HG03175 (cell line): ENCODE data around the gene NARS2.
A peak's percentile ranks its signal among the peaks of the same experiment; 100 is the strongest.

Experiments used
- ATAC-seq: cut with Tn5 transposase; IDR thresholded peaks from one replicate; pipeline ENCODE4 v1.9.1; 2021; ENCODE audit warnings: mild to moderate bottlenecking, moderate library complexity; ENCODE audit not compliant: unreplicated experiment

The NARS2 gene

DNA sequence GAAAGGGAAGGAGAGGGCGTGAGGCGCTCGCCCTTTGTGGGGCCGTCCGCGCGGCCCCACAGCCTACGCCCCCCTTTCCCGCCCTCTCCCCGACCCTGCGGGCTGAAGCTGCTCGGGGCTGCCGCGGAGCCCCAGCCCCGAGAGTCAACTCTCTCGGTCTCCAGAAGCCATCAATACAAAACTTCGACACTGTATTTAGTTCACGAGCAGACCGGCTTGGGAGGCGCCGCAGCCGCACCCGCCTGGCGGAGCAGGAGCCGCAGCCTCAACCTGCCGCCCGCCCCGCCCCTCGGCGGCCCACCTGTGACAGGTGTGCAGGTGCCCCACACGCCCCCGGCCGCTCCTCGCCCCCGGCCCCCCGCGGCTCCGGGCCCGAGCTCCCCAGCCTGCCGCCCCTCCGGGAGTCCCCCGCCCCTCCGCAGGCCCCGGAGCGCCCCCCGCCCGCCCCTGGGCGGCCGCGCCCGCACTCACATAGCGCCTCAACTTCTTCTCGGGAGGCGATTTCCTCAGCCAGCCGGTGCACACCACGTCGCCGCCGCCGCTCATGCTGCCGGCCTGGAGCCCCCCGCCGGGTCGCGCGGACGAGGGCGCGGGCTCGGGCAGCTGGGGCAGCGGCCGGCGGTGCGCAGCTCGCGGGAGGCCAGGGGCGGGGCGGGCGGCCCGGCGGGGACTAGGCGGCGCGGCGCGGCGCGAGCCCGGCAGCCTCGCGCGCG lies 157.3 kb downstream of the NARS2 start, which contains the start of gene GAB2:
Gene GAB2, minus strand, starts transcription at position 646 of the 713 bp plus-strand sequence. Its CDS starts 100 bp downstream, at position 546.
- ATAC-seq = peak; percentile 14

DNA sequence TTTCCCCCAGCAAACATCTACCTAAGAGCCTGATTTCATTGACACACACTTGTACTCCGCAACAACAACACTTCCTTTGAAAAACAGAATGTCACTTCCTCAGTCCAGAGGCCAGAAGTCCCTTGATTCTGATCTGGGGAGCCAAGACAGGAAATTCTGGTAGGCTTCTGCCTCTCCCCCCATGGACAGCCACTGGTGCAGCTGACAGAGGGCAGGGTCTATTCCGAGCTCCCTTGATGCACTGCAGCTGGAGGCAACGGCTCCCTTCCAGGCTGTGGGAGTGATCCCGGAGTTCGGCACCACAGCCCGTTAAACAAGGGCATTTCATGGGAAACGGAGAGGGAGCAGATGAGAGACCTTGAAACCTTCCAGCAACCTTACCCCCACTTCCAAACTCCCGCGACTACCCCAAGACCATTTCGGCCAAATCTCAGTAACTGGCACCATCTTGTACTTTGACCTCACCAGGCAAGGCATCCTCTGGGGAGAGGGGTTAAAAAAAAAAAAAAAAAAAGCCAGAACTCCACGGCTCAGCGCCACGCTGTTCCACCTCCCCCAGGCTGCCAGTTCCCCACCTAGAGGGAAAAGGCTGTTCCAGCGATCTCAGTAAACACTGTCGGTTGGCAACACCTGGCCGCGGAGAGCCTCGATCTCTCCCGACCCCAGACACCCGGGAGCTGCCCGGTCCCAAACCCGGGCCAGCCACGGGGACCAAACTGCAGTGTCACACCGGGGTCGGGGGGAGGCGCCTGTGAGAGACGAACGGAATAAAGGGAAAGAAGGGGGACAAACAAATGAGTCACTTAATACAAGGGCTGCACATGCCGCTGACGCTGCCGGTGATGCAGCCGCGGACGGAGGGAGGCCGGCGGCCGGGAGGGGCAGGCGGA lies 158.1 kb downstream of the NARS2 start:
- peak; percentile 52 for ATAC-seq

DNA sequence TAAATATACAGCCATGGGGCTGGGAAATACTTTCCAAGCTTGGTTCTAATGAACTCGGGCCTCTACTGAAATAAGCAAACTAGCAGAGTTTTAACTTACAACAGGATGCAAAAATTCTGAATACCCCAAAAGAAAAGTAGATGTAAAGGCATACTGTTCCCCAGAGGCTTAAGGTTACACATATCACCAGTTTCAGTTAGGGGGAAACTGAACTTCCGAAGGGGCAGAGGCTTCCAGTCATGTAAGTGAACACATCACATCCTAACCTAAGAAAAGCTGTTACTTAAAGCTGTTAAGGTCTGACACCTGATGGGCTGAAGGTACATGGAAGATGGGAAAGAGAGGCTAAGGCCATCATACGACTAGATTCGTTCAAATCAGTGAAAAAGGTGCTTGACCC lies 159.3 kb downstream of the NARS2 start:
- ATAC-seq = no peak

DNA sequence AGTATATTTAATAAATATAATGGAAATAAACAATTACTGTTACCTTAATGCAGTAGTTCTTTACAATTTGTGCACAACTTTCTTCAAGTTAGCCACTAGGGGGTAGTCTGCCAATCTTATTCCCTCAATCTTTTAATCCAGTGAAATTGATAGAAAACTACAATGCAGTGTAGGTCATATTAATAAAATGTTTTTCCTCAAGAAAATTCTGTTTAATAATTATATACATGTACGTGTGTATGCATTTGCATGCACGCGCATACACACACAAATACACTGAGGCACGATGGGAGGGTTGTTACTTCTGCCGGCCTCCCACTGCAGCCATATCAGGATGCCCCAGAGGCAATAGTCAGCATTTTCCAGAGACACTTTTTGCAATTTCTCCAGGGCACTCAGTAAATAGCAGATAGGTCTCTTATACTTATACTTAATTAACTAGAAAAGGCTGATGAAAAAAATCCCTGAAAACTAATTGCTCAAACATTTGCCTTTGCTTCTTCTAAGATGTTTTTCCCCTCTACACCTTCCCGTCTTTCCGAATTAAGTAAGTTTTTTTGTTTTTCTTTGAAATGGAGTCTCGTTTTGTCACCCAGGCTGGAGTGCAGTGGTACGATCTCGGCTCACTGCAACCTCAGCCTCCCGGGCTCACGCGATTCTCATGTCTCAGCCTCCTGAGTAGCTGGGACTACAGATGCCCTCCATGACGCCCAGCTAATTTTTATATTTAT lies 160.2 kb downstream of the NARS2 start:
- no peak for ATAC-seq

DNA sequence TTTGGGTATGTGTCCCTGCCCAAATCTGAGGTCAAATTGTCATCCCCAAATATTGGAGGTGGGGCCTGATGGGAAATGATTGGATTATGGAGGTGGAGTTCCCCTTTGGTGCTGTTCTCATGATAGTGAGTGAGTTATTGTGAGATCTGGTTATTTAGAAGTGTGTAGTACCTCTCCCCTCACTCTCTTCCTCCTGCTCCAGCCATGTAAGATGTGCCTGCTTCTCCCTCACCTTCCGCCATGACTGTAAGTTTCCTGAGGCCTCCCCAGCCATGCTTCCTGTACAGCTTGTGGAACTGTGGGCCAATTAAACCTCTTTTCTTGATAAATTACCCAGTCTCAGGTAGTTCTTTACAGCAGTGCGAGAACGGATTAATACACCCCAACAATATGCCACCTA lies 166.0 kb downstream of the NARS2 start:
- no peak for ATAC-seq

DNA sequence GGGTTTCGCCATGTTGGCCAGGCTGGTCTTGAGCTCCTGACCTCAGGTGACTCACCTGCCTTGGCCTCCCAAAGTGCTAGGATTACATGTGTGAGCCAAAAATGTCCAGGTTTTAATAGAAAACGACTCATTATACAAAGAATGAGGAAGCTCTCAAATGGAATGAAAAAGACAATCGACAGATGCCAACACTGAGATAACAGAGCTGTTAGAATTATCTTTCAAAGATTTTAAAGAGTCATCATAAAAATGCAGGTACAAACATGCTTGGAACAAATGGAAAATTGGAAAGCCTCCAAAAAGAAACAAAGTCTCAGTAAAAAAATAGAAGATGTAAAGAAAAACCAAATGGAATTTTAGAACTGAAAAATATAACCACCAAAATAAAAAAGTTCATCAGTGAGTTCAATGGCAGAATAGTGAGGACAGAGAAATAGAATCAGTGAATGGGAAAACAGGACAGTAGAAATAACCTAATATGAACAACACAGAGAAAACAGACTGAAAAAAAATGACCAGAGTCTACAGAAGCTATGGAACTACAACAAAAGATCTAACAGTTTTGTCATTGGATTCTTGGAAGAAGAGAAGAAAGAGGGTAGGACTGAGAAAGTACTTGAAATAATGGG lies 168.0 kb downstream of the NARS2 start:
- ATAC-seq = no peak

DNA sequence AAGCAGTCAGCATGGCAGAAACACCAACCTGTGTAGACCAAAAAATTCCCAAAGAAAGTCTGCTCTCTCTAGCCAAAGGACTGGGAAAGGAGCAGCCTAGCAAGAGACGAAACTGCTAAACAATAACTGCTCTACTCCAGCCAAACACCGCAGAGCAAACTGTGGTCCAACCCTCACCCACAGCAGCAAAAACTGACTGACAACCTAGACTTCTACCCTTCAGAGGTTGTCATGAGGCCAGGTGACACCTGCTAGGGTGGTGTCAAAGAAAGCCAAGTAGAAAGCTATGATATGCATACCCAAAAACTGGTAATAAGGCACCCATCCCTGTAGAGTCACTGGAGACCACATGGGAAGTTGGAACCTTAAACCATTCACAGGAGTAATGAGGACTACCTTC lies 168.9 kb downstream of the NARS2 start:
- ATAC-seq = no peak

DNA sequence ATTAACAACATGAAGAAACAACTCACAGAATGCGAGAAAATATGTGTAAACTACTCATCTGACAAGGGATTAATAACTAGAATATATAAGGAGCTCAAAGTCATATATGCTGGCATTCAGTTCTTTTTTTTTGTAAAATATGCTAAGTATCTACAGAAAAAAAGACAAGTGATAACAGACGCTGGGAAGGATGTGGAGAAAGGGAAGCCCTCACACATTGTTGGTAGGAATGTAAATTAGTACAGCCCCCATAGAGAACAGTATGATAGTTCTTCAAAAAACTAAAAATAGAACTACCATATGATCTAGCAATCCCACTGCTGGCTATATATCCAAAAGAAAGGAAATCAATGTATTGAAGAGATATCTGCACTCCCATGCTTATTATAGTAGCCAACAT lies 170.9 kb downstream of the NARS2 start:
- no peak for ATAC-seq

DNA sequence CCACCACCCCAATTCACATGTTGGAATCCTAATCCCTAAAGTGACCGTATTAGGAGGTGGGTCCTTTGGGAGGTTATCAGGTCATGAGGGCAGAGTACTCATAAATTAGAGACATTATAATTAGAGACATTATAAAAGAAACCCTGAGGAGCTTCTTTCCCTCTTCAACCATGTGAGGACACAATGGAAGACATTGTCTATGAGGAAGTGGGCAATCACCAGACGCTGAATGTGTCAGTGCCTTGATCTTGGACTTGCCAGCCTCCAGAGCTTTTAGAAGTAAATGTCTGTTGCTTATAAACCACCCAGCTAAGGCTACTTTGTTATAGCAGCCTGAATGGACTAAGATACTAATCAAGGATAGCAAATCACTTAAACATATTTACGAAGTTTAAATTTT lies 171.8 kb downstream of the NARS2 start:
- no peak for ATAC-seq

DNA sequence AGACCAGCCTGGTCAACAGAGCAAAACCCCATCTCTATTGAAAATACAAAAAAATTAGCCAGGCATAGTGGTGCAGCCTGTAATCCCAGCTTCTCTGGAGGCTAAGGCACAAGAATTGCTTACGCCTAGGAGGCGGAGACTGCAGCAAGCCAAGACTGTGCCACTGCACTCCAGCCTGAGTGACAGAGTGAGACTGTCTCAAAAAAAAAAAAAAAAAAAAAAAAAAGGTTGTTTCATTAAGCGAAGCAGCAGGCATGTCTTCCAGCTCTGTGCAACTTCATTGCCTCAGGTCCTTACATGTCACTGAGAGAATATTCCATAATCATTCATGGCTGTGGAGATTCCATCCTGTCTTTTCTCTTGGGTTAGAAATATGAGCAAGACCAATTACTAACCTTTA lies 174.0 kb downstream of the NARS2 start:
- ATAC-seq = no peak

DNA sequence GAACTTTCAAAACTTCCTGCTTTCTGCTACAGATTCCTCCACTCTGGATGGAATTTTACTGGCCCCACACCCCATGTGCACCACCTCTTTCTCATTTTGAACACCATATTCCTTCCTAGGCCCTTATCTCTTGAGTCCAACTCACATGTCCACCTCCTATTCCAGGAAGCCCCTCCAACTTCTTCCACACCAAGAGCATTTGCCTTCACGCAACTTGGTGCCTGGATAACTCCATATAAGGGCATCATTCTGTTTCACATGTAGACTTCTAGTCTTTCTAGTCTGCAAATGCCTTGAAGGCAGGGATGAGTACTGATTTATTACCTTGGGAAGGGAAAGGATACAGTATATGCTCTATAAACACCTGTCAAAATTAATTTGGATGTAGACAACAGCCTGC lies 174.5 kb downstream of the NARS2 start:
- ATAC-seq = no peak

DNA sequence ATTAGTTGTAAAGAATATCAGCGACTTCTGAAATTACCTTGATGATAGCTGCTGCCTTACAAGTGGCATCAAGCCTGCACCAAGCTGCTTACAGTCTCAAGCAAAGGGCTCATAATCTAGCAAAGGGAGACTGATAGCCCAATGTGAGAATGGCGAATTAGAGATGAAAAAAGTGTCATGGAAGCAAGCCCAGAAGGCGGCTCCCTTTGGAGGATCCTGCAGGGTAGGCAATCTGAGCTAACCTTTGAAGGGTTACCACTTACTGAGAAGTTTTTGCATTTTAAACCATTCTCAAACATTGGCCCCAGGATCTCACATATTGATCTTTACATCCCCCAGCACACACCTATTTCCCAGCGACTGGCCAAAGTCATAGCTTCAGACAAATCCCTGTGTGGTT lies 175.5 kb downstream of the NARS2 start:
- ATAC-seq = no peak

DNA sequence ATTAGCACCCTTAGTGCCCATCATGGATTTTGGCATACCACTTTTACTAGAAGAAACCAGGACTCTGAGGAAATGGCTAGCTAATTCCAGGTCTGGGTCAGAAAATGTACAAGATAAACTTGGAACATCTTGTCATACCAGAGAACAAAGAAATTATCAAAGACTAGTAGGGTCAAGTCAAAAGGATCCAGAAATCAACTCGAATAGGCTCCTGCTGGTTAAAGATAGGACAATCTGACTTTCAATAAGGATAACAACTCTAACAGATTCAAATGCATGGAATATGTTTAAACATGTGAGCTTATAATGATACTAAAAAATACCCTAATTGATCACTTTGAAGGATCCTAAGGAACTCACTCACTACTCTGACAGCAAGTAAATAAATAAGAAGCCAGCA lies 175.9 kb downstream of the NARS2 start:
- no peak for ATAC-seq

DNA sequence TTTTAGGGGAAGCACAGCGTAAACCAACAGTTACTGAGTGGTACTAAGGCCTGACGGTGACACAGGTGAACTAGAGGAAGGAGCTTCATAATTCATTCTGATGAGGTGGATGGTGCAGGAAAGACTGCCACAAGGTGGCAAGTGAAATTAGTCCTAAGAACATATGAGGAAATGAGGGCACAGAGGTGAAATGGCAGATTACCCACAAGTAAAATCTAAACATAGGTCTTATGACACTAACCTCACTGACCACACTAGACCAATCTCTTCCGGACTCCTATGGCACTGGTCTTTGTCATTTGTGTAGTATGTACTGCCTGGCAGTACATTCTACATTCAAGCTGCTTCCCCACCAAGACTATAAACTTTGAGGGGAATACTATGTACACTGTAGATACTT lies 177.3 kb downstream of the NARS2 start:
- ATAC-seq = peak; percentile 94

DNA sequence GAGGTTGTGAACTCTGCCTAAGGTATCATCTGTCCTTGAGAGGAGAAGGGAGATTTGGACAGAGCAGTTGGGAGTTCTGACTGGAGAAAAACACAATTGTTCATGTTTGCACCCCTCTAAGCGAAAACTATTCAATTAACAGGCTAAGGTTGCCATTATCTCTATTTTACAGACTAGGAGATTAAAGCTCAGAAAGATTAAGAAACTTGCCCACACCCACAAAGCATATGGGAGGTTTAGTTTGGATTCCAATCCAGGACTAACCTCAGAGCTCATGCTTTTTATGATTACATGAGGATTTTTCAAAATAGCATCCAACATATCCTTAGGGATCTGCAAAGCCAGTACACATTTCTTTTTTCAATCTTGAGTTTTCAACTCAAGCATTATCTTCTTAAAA lies 179.1 kb downstream of the NARS2 start:
- no peak for ATAC-seq

DNA sequence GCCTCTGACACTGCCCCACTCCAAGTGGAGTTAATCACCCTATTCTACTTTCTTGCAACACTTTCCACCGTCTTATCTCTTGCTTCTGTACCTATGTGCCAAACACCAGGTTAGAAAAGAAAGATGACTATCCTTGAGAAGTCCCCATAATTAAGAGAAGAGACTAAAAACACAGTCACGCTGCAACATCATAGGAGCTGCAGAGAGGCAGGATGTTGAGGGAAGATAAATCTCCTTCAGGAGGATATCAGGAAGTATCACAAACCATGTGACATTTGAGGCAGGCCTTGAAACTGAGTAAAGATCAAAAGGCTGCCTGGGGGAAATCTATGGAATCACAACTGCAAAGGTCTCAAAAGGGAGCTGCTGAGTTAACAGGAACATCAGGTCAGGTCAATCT lies 181.8 kb downstream of the NARS2 start:
- no peak for ATAC-seq

DNA sequence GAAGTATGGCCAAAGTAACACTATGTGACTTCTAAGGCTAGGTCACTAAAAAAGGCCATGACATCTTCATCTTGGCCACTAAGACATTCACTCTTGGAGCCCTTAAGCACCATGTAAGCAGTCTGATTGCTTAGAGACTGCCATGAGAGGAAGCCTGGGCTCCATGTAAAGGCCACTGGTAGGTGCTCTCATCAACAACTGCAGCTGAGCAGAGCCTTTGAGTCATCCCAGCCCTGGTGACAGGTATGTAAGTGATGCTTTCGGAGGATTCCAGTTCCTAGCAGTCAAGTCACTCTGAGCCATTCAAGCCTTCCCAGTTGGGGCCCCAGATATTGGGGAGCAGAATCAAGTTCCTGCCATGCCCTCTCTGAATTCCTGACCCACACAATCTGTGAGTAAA lies 183.2 kb downstream of the NARS2 start:
- ATAC-seq = no peak

DNA sequence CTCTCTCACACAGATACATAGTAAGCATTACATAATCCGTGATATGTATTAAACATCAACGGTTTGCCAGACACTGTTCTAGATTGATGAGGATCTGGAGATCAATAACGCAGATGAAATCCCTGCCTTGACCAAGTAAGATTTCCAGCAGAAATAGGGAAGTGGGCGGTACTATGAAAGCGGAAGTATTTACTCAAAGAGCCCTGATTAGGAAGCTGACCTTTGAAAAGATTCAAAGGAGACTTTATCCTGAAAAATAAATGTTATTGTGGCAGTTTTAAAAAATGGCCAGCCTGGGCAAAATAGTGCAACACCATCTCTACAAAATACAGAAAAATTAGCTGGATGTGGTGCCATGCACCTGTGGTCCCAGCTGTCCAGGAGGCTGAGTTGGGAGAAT lies 183.9 kb downstream of the NARS2 start:
- ATAC-seq = no peak

DNA sequence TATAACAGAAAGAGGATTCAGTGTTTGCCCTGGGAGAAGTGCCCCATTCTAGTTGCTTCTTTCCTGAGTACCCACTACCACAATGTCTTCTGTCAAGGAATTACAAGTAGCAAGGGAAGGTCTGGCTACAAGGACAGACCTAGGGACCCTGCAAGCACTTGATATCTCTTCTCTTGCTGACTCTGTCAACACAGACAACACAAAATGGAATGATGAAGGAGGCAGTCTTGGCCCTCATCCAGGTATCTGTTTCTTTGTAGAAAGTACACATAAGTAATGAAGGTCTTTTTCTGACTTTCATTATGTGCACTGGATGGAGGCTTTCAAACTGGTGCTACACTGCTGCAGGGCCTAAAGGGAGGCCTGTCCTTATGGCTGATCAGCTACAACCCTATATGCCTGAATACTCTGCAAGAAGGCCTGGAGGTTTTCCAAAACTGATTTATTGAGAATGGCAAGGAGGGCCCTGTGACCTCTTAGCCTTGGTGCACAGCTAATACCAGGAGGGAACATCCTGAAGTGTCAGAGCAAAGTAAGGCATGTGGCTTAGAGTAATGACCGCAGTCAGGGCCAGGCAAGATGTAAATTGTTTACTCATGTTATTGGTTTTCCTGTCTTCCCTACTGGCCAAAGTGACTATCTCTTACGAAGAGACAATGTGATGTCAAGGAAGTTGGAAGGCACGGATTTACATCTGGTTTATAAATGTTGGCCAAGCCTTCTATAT lies 188.3 kb downstream of the NARS2 start:
- no peak for ATAC-seq
